ENCODE measurements around the gene ANKRD2. TPM values are rescaled to one million over a fixed set of nuclear protein-coding genes. Genes with fewer than 3 reads are reported as not detected.

The ANKRD2 gene
- total RNA-seq, 1 experiment from 2014 or later = 3.1 TPM

DNA sequence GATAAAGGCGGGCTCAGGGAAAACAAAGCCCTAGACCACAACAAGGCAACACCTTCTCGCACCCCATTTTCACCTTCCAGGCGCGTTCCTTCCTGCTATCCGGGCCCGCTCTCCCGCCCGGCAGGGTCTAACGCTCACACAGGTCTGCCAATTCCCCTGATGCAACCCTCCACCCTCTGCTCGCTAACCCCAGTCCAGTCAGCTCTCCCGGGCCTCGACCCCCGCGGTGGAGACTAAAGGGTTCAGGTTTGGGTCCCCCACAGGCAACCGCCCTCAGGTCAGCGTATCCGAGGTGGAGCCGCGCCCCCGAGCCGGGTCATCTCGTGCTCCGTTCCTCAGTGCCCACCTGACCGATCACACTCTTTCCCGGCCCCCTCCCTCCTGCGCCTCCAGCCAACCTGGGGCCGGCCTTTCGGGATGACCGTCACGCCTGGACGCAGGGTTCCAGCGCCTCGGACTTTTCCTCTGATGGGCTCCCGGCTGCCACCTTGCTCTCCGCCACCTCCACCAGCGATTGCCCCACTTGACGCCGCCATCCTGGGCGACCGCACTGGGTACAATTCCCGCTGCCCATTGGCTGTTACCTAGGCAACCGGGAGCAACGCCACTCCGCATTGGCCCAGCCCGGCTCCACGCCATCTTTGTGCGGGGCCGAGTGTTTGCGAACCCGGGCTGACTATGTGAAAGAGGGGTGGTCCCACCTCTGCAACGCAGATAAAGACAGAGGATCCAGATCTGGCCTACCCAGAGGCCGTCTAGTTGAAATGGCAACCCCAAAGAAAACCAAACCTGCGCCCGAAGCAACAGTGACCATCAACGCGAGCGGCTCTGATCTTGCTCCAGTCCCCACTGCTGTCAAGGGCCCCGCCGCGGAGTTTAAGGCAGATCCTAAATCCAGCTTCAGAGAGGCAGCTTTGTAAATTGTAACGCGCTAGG, 60.6 kb downstream of the ANKRD2 start, which contains the start of gene MORN4:
TSS of gene MORN4 (minus strand) at position 552 of the 936 bp plus-strand sequence. CDS start 13,847 bp downstream, outside the sequence.
- DNase-seq (ENCODE audit: extremely low read depth, low read depth) = peak; percentile 93

Other genes with a start within 250 kb of the ANKRD2 start
- 10.0 and 12.4 TPM in 2 replicates for gene FRAT2, start 238.1 kb upstream of the ANKRD2 start, total RNA-seq (2014; rRNA removed; shearing (Covaris generic))
- gene RRP12, start 171.4 kb upstream of the ANKRD2 start, total RNA-seq (2014; rRNA removed; shearing (Covaris generic)) = 62.6 and 66.8 TPM in 2 replicates
- gene PGAM1, start 146.6 kb upstream of the ANKRD2 start, total RNA-seq (2014; rRNA removed; shearing (Covaris generic)) = 432 and 436 TPM in 2 replicates
- gene EXOSC1, start 126.8 kb upstream of the ANKRD2 start, total RNA-seq (2014; rRNA removed; shearing (Covaris generic)) = 85.8 and 96.3 TPM in 2 replicates
- gene ZDHHC16, start 126.6 kb upstream of the ANKRD2 start, total RNA-seq (2014; rRNA removed; shearing (Covaris generic)) = 34.3 and 35.4 TPM in 2 replicates
- gene MMS19, start 74.4 kb upstream of the ANKRD2 start, total RNA-seq (2014; rRNA removed; shearing (Covaris generic)) = 61.4 and 63.2 TPM in 2 replicates
- gene UBTD1, start 73.9 kb upstream of the ANKRD2 start, total RNA-seq (2014; rRNA removed; shearing (Covaris generic)) = 3.4 and 3.8 TPM in 2 replicates
- 1.4 TPM in 2 replicates for gene HOGA1, start 11.6 kb downstream of the ANKRD2 start, total RNA-seq (2014; rRNA removed; shearing (Covaris generic))
- gene C10orf62, start 16.9 kb downstream of the ANKRD2 start, total RNA-seq (2014; rRNA removed; shearing (Covaris generic)) = 0.12 TPM in 1 of 2 replicates, not detected in the other
- gene MORN4, start 60.7 kb downstream of the ANKRD2 start, total RNA-seq (2014; rRNA removed; shearing (Covaris generic)) = 13.3 and 19.5 TPM in 2 replicates
- gene PI4K2A, start 67.9 kb downstream of the ANKRD2 start, total RNA-seq (2014; rRNA removed; shearing (Covaris generic)) = 13.4 and 13.7 TPM in 2 replicates
- 147 and 192 TPM in 2 replicates for gene AVPI1, start 114.5 kb downstream of the ANKRD2 start, total RNA-seq (2014; rRNA removed; shearing (Covaris generic))
- 20.1 and 23.1 TPM in 2 replicates for gene MARVELD1, start 141.0 kb downstream of the ANKRD2 start, total RNA-seq (2014; rRNA removed; shearing (Covaris generic))
- gene ZFYVE27, start 164.3 kb downstream of the ANKRD2 start, total RNA-seq (2014; rRNA removed; shearing (Covaris generic)) = 22.5 and 26.0 TPM in 2 replicates
- not detected in 2 replicates for gene SFRP5, start 199.2 kb downstream of the ANKRD2 start, total RNA-seq (2014; rRNA removed; shearing (Covaris generic))

Measured in NCI-H460 (cell line).